H9 (cell line): ENCODE measurements around the gene ROBO2. TPM values are rescaled to one million over a fixed set of nuclear protein-coding genes. Genes with fewer than 3 reads are reported as not detected.

Experiments
- DNase-seq: peaks from one replicate; pipeline ENCODE4 v3.0.0-alpha.2; 2017
- H2AFZ ChIP-seq: one replicate; pipeline ENCODE4 v1.6.1; 2013; ENCODE audit warnings: mild to moderate bottlenecking, low read length, control low read depth, moderate library complexity
- H2AK5ac ChIP-seq: 2 replicates; pipeline ENCODE4 v1.6.1; 2013; ENCODE audit warnings: low read length, control low read depth, mixed read lengths; ENCODE audit not compliant: insufficient read length
- H2BK120ac ChIP-seq: one replicate; pipeline ENCODE4 v1.6.1; 2013; ENCODE audit warnings: low read depth, mild to moderate bottlenecking, low read length, control low read depth, inconsistent platforms; ENCODE audit not compliant: poor library complexity, severe bottlenecking
- H2BK12ac ChIP-seq: 2 replicates; pipeline ENCODE4 v1.6.1; 2013; ENCODE audit warnings: low read length, control low read depth, mixed read lengths, low read depth; ENCODE audit not compliant: insufficient read length
- H2BK15ac ChIP-seq: 2 replicates; pipeline ENCODE4 v1.6.1; 2013; ENCODE audit warnings: low read depth, low read length, control low read depth
- H2BK20ac ChIP-seq: one replicate; pipeline ENCODE4 v1.6.1; 2013; ENCODE audit warnings: low read depth, mild to moderate bottlenecking, low read length, control low read depth, inconsistent platforms; ENCODE audit not compliant: poor library complexity, severe bottlenecking
- H2BK5ac ChIP-seq: 2 replicates; pipeline ENCODE4 v1.6.1; 2013; ENCODE audit warnings: low read length, control low read depth, mixed read lengths; ENCODE audit not compliant: insufficient read length
- H3K14ac ChIP-seq: 2 replicates; pipeline ENCODE4 v1.6.1; 2013; ENCODE audit warnings: low read length, control low read depth; ENCODE audit not compliant: insufficient read depth
- H3K18ac ChIP-seq: 2 replicates; pipeline ENCODE4 v1.6.1; 2013; ENCODE audit warnings: low read depth, mild to moderate bottlenecking, mixed read lengths, low read length, control low read depth; ENCODE audit not compliant: insufficient read length
- H3K23ac ChIP-seq: 2 replicates; pipeline ENCODE4 v1.6.1; 2013; ENCODE audit warnings: low read length, control low read depth, mixed read lengths, low read depth; ENCODE audit not compliant: insufficient read length
- H3K23me2 ChIP-seq: 2 replicates; pipeline ENCODE4 v1.6.1; 2013; ENCODE audit warnings: low read depth, mild to moderate bottlenecking, mixed read lengths, low read length, control low read depth; ENCODE audit not compliant: insufficient read length, poor library complexity, severe bottlenecking
- H3K27ac ChIP-seq: 2 replicates; pipeline ENCODE4 v1.5.1; 2013; ENCODE audit warnings: low read length, control low read depth, mixed read lengths, low read depth; ENCODE audit not compliant: insufficient read length
- H3K27me3 ChIP-seq: 2 replicates; pipeline ENCODE4 v1.6.1; 2013; ENCODE audit warnings: low read length, control low read depth, inconsistent platforms; ENCODE audit not compliant: insufficient read depth
- H3K4ac ChIP-seq: 2 replicates; pipeline ENCODE4 v1.6.1; 2013; ENCODE audit warnings: low read depth, mild to moderate bottlenecking, control low read depth, inconsistent platforms, low read length, moderate library complexity
- H3K4me1 ChIP-seq: 2 replicates; pipeline ENCODE4 v1.6.1; 2013; ENCODE audit warnings: low read length, control low read depth, inconsistent platforms; ENCODE audit not compliant: insufficient read depth
- H3K4me2 ChIP-seq: 2 replicates; pipeline ENCODE4 v1.6.1; 2013; ENCODE audit warnings: low read length, control low read depth, mixed read lengths; ENCODE audit not compliant: insufficient read length, insufficient read depth
- H3K56ac ChIP-seq: 2 replicates; pipeline ENCODE4 v1.6.1; 2013; ENCODE audit warnings: low read depth, mild to moderate bottlenecking, mixed read lengths, low read length, control low read depth; ENCODE audit not compliant: insufficient read length
- H3K79me1 ChIP-seq: 2 replicates; pipeline ENCODE4 v1.6.1; 2013; ENCODE audit warnings: low read depth, mild to moderate bottlenecking, moderate library complexity, low read length, control low read depth, inconsistent platforms; ENCODE audit not compliant: insufficient read depth, poor library complexity, severe bottlenecking
- H3K79me2 ChIP-seq: 2 replicates; pipeline ENCODE4 v1.6.1; 2013; ENCODE audit warnings: low read length, control low read depth, inconsistent platforms; ENCODE audit not compliant: insufficient read depth
- H3K9ac ChIP-seq: 2 replicates; pipeline ENCODE4 v1.6.1; 2013; ENCODE audit warnings: low read length, control low read depth, mixed read lengths; ENCODE audit not compliant: insufficient read length; ENCODE audit errors: extremely low read depth
- H3K9me3 ChIP-seq: one replicate; pipeline ENCODE4 v1.6.1; 2013; ENCODE audit warnings: low read depth, low read length, inconsistent platforms; ENCODE audit not compliant: control insufficient read depth
- H3T11ph ChIP-seq: one replicate; pipeline ENCODE4 v1.6.1; 2013; ENCODE audit warnings: mild to moderate bottlenecking, low read length, control low read depth, inconsistent platforms
- H4K20me1 ChIP-seq: one replicate; pipeline ENCODE4 v1.6.1; 2013; ENCODE audit not compliant: control insufficient read depth, insufficient read length, insufficient read depth
- H4K5ac ChIP-seq: 2 replicates; pipeline ENCODE4 v1.6.1; 2013; ENCODE audit warnings: low read depth, mild to moderate bottlenecking, mixed read lengths, low read length, control low read depth; ENCODE audit not compliant: insufficient read length
- H4K8ac ChIP-seq: replicated peaks from 2 replicates; pipeline ENCODE4 v1.6.1; 2013; ENCODE audit warnings: low read length, control low read depth, mixed read lengths, low read depth; ENCODE audit not compliant: insufficient read length
- H4K91ac ChIP-seq: 2 replicates; pipeline ENCODE4 v1.6.1; 2013; ENCODE audit warnings: low read depth, mild to moderate bottlenecking, moderate library complexity, mixed read lengths, low read length, control low read depth; ENCODE audit not compliant: insufficient read length
- H3K27ac Mint-ChIP-seq, 3 experiments: 2 replicates in 2 of 3; 3 replicates in 1 of 3; pipeline ENCODE4 v1.8.0; 2020 to 2021; ENCODE audit warnings: mixed read lengths in 3 of 3, mild to moderate bottlenecking in 1 of 3, moderate library complexity in 1 of 3
- H3K27me3 Mint-ChIP-seq: 2 replicates; pipeline ENCODE4 v1.8.0; 2021; ENCODE audit warnings: low read depth, mild to moderate bottlenecking, moderate library complexity, mixed read lengths
- H3K36me3 Mint-ChIP-seq, 3 experiments: 2 replicates in 2 of 3; 3 replicates in 1 of 3; pipeline ENCODE4 v1.8.0; 2020 to 2021; ENCODE audit warnings: low read depth in 3 of 3, mixed read lengths in 3 of 3; ENCODE audit not compliant: insufficient read depth in 1 of 3
- H3K4me1 Mint-ChIP-seq, 2 experiments: 2 replicates each; pipeline ENCODE4 v1.8.0; 2020; ENCODE audit warnings: mixed read lengths in 2 of 2
- H3K4me3 Mint-ChIP-seq, 2 experiments: 2 replicates in 1 of 2; 3 replicates in 1 of 2; pipeline ENCODE4 v1.8.0; 2020 to 2021; ENCODE audit warnings: mild to moderate bottlenecking in 2 of 2, mixed read lengths in 2 of 2, moderate library complexity in 1 of 2
- H3K9me3 Mint-ChIP-seq, 2 experiments: 2 replicates in 1 of 2; 3 replicates in 1 of 2; pipeline ENCODE4 v1.8.0; 2020; ENCODE audit warnings: mild to moderate bottlenecking in 2 of 2, mixed read lengths in 2 of 2, moderate library complexity in 1 of 2
- CTCF ChIP-seq: fragments of 200-600 bp; sonication (generic); conservative IDR thresholded peaks from 3 replicates; pipeline ENCODE4 v1.8.0; 2021; ENCODE audit warnings: antibody characterized with exemption, mild to moderate bottlenecking
- WGBS: extraction: QIAGEN DNeasy Blood & Tissue Kit; methylation state at CpG from one replicate; pipeline ENCODE4 v1.1.7; 2013; ENCODE audit warnings: missing lambda C conversion rate, low lambda C conversion rate, mixed read lengths; ENCODE audit not compliant: insufficient read length; ENCODE audit errors: extremely low coverage; 5-methylcytosine and 5-hydroxymethylcytosine counted together
- total RNA-seq: library from RNA; stranded (reverse); gene quantifications from 2 replicates; pipeline ENCODE4 v1.2.1, GENCODE V29; 2021

The ROBO2 gene
- total RNA-seq, 1 experiment from 2014 or later = 2.3 TPM

DNA sequence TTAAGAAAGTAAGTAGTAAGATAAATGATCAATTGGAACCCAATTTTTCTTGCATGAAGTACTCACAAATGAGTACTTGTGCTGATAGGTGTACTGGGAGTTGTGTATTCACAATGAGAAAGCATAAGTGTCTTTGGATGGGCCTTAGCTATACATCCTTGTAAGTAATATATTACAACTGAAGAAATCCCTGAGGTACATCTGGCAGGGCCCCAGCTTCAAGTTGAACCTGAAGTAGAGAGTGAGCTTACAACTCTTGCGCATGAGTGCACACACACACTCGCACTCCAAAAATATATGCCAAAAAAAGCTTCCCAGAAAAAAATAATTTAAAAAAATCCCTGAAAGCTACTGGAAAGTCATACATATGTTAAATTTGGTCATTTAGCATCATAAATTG, 222.5 kb downstream of the ROBO2 start:
- no peak overlapping the region for H3K27ac Mint-ChIP-seq
- Histone ChIP-seq H3K9ac (no peak overlapping the region), H3K4me1 (no peaks in the 10 kb centered on the region), H3K79me1 (no peaks in the 10 kb centered on the region), H3K27ac (no peak overlapping the region), H4K8ac (no peak overlapping the region), H3K18ac (no peak overlapping the region), H3K14ac (no peak overlapping the region), H3K23ac (no peak overlapping the region), H3K4me2 (no peak overlapping the region), H3T11ph (no peak overlapping the region), H3K4ac (no peak overlapping the region), H2BK12ac (no peak overlapping the region), H4K5ac (no peak overlapping the region), H2BK20ac (no peak overlapping the region), H3K23me2 (no peaks in the 10 kb centered on the region), H3K27me3 (no peaks in the 10 kb centered on the region), H2AK5ac (no peak overlapping the region), H2BK120ac (no peak overlapping the region), H3K56ac (no peak overlapping the region), H2AFZ (no peak overlapping the region), H4K20me1 (no peaks in the 10 kb centered on the region), H3K79me2 (no peaks in the 10 kb centered on the region), H2BK5ac (no peak overlapping the region), H4K91ac (no peak overlapping the region), H2BK15ac (no peak overlapping the region), H3K9me3 (no peaks in the 10 kb centered on the region)
- H3K4me1 Mint-ChIP-seq = peaks cover 0 to 7% of the 10 kb centered on the region in 2 experiments; a peak in 1 of 4 replicates
- H3K36me3 Mint-ChIP-seq = no peaks in the 10 kb centered on the region
- no peaks in the 10 kb centered on the region; a peak in 1 of 5 replicates for H3K9me3 Mint-ChIP-seq
- DNase-seq = no peak
- H3K27me3 Mint-ChIP-seq = no peaks in the 10 kb centered on the region
- H3K4me3 Mint-ChIP-seq = no peak overlapping the region
- no peak for TF ChIP-seq CTCF
- no CpG with 5 or more reads among the region's 2 CpGs for WGBS
